Endothelial cell of umbilical vein (primary cell): ENCODE results near the gene SLC25A26.
"Not testable (repeated sequence)": the region's sequence is repeated elsewhere in the genome, so short reads cannot be mapped to it uniquely, and the experiment has no call there.

ENCODE experiments used
- EZH2 ChIP-seq: IDR thresholded peaks from 2 replicates; pipeline ENCODE4 v1.6.1; 2012; ENCODE audit warnings: borderline replicate concordance, low read depth, mild to moderate bottlenecking, moderate library complexity, low read length, inconsistent platforms; ENCODE audit not compliant: severe bottlenecking
- FOS ChIP-seq: IDR thresholded peaks from 2 replicates; pipeline ENCODE4 v1.6.1; 2011; ENCODE audit warnings: mild to moderate bottlenecking, low read length, moderate library complexity, borderline replicate concordance; ENCODE audit not compliant: insufficient read depth
- GATA2 ChIP-seq: IDR thresholded peaks from 2 replicates; pipeline ENCODE4 v1.7.0; 2011; ENCODE audit warnings: low read depth, mild to moderate bottlenecking, moderate library complexity, mixed read lengths, low read length; ENCODE audit not compliant: insufficient read length, insufficient read depth
- JUN ChIP-seq: IDR thresholded peaks from 2 replicates; pipeline ENCODE4 v1.6.1; 2011; ENCODE audit warnings: borderline replicate concordance, low read depth; ENCODE audit not compliant: insufficient read length, insufficient read depth
- MAX ChIP-seq: IDR thresholded peaks from 2 replicates; pipeline ENCODE4 v1.6.1; 2011; ENCODE audit not compliant: insufficient read depth, insufficient read length
- MYC ChIP-seq: IDR thresholded peaks from one replicate; pipeline ENCODE4 v1.6.1; 2011; ENCODE audit warnings: mild to moderate bottlenecking, low read depth, low read length
- POLR2A ChIP-seq: IDR thresholded peaks from 2 replicates; pipeline ENCODE4 v1.6.1; 2012; ENCODE audit warnings: low read depth, mild to moderate bottlenecking, control low read depth, low read length
- POLR2AphosphoS5 ChIP-seq: IDR thresholded peaks from 2 replicates; pipeline ENCODE4 v1.6.1; 2012; ENCODE audit warnings: low read depth, mild to moderate bottlenecking, control low read depth, low read length, moderate library complexity; ENCODE audit not compliant: insufficient read depth
- TF ChIP-seq, protein P1 (sequence below), 2 donors: IDR thresholded peaks; 1 replicate in 1 of 2; 2 replicates in 1 of 2; pipeline ENCODE4 v1.5.1; 2011; ENCODE audit warnings: low read length in 2 of 2, mild to moderate bottlenecking in 2 of 2, moderate library complexity in 2 of 2, control low read depth in 1 of 2, inconsistent platforms in 1 of 2, low read depth in 1 of 2; ENCODE audit not compliant: insufficient read depth in 1 of 2; ENCODE audit errors: extremely low read depth in 1 of 2

GRCh38 chr3:66226093-66226492, 5.3 kb downstream of the SLC25A26 start:
- TF ChIP-seq, protein P1, sequence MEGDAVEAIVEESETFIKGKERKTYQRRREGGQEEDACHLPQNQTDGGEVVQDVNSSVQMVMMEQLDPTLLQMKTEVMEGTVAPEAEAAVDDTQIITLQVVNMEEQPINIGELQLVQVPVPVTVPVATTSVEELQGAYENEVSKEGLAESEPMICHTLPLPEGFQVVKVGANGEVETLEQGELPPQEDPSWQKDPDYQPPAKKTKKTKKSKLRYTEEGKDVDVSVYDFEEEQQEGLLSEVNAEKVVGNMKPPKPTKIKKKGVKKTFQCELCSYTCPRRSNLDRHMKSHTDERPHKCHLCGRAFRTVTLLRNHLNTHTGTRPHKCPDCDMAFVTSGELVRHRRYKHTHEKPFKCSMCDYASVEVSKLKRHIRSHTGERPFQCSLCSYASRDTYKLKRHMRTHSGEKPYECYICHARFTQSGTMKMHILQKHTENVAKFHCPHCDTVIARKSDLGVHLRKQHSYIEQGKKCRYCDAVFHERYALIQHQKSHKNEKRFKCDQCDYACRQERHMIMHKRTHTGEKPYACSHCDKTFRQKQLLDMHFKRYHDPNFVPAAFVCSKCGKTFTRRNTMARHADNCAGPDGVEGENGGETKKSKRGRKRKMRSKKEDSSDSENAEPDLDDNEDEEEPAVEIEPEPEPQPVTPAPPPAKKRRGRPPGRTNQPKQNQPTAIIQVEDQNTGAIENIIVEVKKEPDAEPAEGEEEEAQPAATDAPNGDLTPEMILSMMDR (IDR thresholded peaks at IDR 0.05; ENCODE audit: extremely low read depth in 1 of 2, insufficient read depth in 1 of 2, low read depth in 1 of 2, low read length in 2 of 2): not testable (repeated sequence)
- not testable (repeated sequence) for TF ChIP-seq POLR2A, MYC, FOS, EZH2, MAX, POLR2AphosphoS5, JUN, GATA2
